ENCODE measurements around the gene TUBB. TPM values are rescaled to one million over a fixed set of nuclear protein-coding genes. Genes with fewer than 3 reads are reported as not detected.

Gene TUBB
- total and polyA plus RNA-seq, 9 of the 15 experiments (the other 6 are each of a cell fraction or from before 2014, with no cell fraction given) = 971 to 2,870 (median 1,478) TPM

GRCh38 chr6:30722280-30723112 is 2.3 kb downstream of the TUBB start (continued):
- TF ChIP-seq ZEB2 (IDR thresholded peaks at IDR 0.05) (peak; percentile 62; the same call in 1 of the 2 replicates), MTA3 (IDR thresholded peaks at IDR 0.05; ENCODE audit: borderline replicate concordance) (peak; percentile 70; the same call in 1 of the 2 replicates), SFPQ (IDR thresholded peaks at IDR 0.05; ENCODE audit: low read depth, low read length) (no peak), FOXK2 (conservative IDR thresholded peaks at IDR 0.05 in 1 of 2, IDR thresholded peaks at IDR 0.05 in 1 of 2; ENCODE audit: low read depth in 2 of 2) (0 out of 4 replicates have a peak, but pooled peaks of 1 of the 2 experiments have one; percentile 6), MECOM (CRISPR knock-in tag; IDR thresholded peaks at IDR 0.05) (no peak), TEAD2 (tag; IDR thresholded peaks at IDR 0.05) (no peak), KAT7 (CRISPR knock-in tag; IDR thresholded peaks at IDR 0.05; ENCODE audit: borderline replicate concordance) (peak; percentile 93; the same call in 1 of the 2 replicates), ZNF197 (CRISPR knock-in tag; IDR thresholded peaks at IDR 0.05; ENCODE audit: low read depth) (no peak), CCAR2 (IDR thresholded peaks at IDR 0.05; ENCODE audit: low read depth, low read length) (no peak), TCF3 (CRISPR knock-in tag; IDR thresholded peaks at IDR 0.05) (no peak), DACH1 (IDR thresholded peaks at IDR 0.05; ENCODE audit: partially characterized antibody) (no peak), CC2D1A (IDR thresholded peaks at IDR 0.05) (peak; percentile 79), ZC3H11A (IDR thresholded peaks at IDR 0.05; ENCODE audit: low read depth, low read length) (no peak), KAT8 (IDR thresholded peaks at IDR 0.05; ENCODE audit: low read depth) (no peak), YY1 (IDR thresholded peaks at IDR 0.05; ENCODE audit: borderline replicate concordance in 1 of 3, control insufficient read depth in 1 of 3, extremely low read depth in 1 of 3, insufficient read depth in 3 of 3, insufficient read length in 1 of 3, insufficient replicate concordance in 2 of 3, low read depth in 1 of 3, low read length in 2 of 3) (peak in 2 of 3 experiments; percentile 47 to 76), BMI1 (IDR thresholded peaks at IDR 0.05; ENCODE audit: low read length) (no peak), NFATC3 (IDR thresholded peaks at IDR 0.05) (no peak), JUND (IDR thresholded peaks at IDR 0.05; ENCODE audit: borderline replicate concordance, low read depth, low read length) (peak; percentile 68; the same call in 1 of the 2 replicates), JUND (tag; IDR thresholded peaks at IDR 0.05; ENCODE audit: borderline replicate concordance, low read depth, low read length) (peak; percentile 57; the same call in 1 of the 3 replicates), E2F3 (CRISPR knock-in tag; IDR thresholded peaks at IDR 0.05) (no peak), EP400 (IDR thresholded peaks at IDR 0.05) (peak; percentile 32; the same call in 1 of the 2 replicates), TAF9B (IDR thresholded peaks at IDR 0.05; ENCODE audit: partially characterized antibody) (no peak), HMG20B (CRISPR knock-in tag; IDR thresholded peaks at IDR 0.05) (no peak), THRAP3 (IDR thresholded peaks at IDR 0.05; ENCODE audit: borderline replicate concordance) (peak; percentile 87; the same call in 1 of the 2 replicates)
- TF ChIP-seq, protein P1, sequence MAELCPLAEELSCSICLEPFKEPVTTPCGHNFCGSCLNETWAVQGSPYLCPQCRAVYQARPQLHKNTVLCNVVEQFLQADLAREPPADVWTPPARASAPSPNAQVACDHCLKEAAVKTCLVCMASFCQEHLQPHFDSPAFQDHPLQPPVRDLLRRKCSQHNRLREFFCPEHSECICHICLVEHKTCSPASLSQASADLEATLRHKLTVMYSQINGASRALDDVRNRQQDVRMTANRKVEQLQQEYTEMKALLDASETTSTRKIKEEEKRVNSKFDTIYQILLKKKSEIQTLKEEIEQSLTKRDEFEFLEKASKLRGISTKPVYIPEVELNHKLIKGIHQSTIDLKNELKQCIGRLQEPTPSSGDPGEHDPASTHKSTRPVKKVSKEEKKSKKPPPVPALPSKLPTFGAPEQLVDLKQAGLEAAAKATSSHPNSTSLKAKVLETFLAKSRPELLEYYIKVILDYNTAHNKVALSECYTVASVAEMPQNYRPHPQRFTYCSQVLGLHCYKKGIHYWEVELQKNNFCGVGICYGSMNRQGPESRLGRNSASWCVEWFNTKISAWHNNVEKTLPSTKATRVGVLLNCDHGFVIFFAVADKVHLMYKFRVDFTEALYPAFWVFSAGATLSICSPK (IDR thresholded peaks at IDR 0.05; ENCODE audit: borderline replicate concordance) = peak; percentile 51; the same call in 1 of the 2 replicates

Measured in K562 (cell line).